Measurements from ENCODE around the gene EEF2K. TPM values are rescaled to one million over a fixed set of nuclear protein-coding genes. Genes with fewer than 3 reads are reported as not detected.

EEF2K gene
- total and polyA plus RNA-seq, 4 donors = 5.6 to 40.8 (median 17.4) TPM

DNA sequence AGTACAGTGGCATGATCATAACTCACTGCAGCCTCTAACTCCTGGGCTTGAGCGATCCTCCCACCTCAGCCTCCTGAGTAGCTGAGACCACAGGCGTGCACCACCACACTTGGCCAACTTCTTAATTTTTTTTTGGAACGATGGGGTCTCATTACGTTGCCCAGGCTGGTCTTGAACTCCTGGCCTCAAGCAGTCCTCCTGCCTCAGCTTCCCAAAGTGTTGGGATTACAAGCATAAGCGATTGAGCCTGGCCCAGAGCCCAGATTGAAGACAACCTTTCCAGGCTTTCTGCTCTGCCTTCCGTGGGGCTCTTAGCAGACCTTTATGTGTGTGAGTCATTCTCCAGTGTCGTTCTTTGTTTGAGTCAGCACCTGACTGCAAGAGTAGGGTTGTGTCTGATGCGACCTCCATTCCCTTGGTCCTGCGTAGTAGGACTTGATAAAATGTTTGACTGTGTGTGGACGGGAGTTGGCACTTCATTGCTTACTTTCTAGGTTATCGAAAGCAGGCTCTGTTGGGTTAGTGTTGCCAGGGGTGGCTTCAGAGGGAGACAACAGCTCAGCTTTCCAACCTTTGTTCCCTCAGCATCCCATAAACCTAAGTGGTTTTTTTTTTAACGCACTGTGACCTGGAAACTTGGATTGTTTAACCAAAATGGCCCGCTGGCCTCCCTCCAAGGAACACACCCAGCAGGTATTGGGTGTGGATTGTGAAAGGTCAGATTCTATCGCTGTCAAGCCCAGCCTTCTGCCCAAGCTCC, 26.4 kb downstream of the EEF2K start:
- no peak for DNase-seq
- no peaks in the 10 kb centered on the region for H3K27me3 ChIP-seq (ENCODE audit: control insufficient read depth in 3 of 3, insufficient read depth in 3 of 3, low read length in 2 of 3)
- peaks cover 0 to 10% (median 5%) of the 10 kb centered on the region in 4 donors for H3K36me3 ChIP-seq (ENCODE audit: control insufficient read depth in 4 of 4, insufficient read depth in 4 of 4, low read length in 4 of 4)
- peak overlapping the region in 1 of 2 donors; percentile 65 for H3K27ac ChIP-seq (ENCODE audit: low read depth in 1 of 2, low read length in 1 of 2)
- TF ChIP-seq, protein P1, sequence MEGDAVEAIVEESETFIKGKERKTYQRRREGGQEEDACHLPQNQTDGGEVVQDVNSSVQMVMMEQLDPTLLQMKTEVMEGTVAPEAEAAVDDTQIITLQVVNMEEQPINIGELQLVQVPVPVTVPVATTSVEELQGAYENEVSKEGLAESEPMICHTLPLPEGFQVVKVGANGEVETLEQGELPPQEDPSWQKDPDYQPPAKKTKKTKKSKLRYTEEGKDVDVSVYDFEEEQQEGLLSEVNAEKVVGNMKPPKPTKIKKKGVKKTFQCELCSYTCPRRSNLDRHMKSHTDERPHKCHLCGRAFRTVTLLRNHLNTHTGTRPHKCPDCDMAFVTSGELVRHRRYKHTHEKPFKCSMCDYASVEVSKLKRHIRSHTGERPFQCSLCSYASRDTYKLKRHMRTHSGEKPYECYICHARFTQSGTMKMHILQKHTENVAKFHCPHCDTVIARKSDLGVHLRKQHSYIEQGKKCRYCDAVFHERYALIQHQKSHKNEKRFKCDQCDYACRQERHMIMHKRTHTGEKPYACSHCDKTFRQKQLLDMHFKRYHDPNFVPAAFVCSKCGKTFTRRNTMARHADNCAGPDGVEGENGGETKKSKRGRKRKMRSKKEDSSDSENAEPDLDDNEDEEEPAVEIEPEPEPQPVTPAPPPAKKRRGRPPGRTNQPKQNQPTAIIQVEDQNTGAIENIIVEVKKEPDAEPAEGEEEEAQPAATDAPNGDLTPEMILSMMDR (IDR thresholded peaks at IDR 0.05; ENCODE audit: control extremely low read depth, extremely low read depth) = no peak
- ATAC-seq (ENCODE audit: insufficient read depth, low FRiP score) = peak; percentile 47
- H3K4me3 ChIP-seq = no peak overlapping the region
- 72 to 87% methylated on average over 14 of the region's 14 CpGs for WGBS, 2 donors
- H3K9ac ChIP-seq (ENCODE audit: insufficient read depth in 1 of 2, low read length in 2 of 2) = no peak overlapping the region
- H3K9me3 ChIP-seq (ENCODE audit: control insufficient read depth in 4 of 4, insufficient read depth in 3 of 4, low read length in 3 of 4) = no peaks in the 10 kb centered on the region
- peaks cover 0 to 3% (median 0%) of the 10 kb centered on the region in 5 donors for H3K4me1 ChIP-seq (ENCODE audit: control insufficient read depth in 5 of 5, insufficient read depth in 5 of 5, low read length in 5 of 5)

DNA sequence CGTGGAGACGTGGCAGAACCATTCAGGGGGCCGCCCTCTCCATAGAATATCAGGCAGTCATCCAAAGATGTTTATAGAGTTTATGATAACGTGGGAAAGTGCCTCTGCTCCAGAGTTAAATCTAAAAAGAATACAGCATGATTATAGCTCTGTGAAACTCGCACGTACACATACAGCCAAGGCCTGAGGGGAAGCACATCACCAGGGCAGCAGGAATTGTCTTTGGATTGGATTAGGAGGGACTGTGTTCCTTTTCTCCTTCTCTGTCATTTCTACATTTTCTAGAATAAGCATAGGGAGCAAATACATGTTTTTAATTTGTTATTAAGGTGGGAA, 26.9 kb downstream of the EEF2K start:
- Histone ChIP-seq H3K36me3 (ENCODE audit: control insufficient read depth in 4 of 4, insufficient read depth in 4 of 4, low read length in 4 of 4) (peaks cover 0 to 10% (median 6%) of the 10 kb centered on the region in 4 donors), H3K27ac (ENCODE audit: low read depth in 1 of 2, low read length in 1 of 2) (peak overlapping the region in 1 of 2 donors; percentile 65), H3K27me3 (ENCODE audit: control insufficient read depth in 3 of 3, insufficient read depth in 3 of 3, low read length in 2 of 3) (no peaks in the 10 kb centered on the region), H3K4me1 (ENCODE audit: control insufficient read depth in 5 of 5, insufficient read depth in 5 of 5, low read length in 5 of 5) (peaks cover 0 to 3% (median 0%) of the 10 kb centered on the region in 5 donors), H3K9me3 (ENCODE audit: control insufficient read depth in 4 of 4, insufficient read depth in 3 of 4, low read length in 3 of 4) (no peaks in the 10 kb centered on the region), H3K4me3 (no peak overlapping the region), H3K9ac (ENCODE audit: insufficient read depth in 1 of 2, low read length in 2 of 2) (no peak overlapping the region)
- TF ChIP-seq, protein P1 (IDR thresholded peaks at IDR 0.05; ENCODE audit: control extremely low read depth, extremely low read depth) = no peak
- DNase-seq (peak in 2 of 3 donors; percentile 19 to 50), ATAC-seq (ENCODE audit: insufficient read depth, low FRiP score) (no peak)
- WGBS, 2 donors = 74 to 84% methylated on average over 6 of the region's 6 CpGs

DNA sequence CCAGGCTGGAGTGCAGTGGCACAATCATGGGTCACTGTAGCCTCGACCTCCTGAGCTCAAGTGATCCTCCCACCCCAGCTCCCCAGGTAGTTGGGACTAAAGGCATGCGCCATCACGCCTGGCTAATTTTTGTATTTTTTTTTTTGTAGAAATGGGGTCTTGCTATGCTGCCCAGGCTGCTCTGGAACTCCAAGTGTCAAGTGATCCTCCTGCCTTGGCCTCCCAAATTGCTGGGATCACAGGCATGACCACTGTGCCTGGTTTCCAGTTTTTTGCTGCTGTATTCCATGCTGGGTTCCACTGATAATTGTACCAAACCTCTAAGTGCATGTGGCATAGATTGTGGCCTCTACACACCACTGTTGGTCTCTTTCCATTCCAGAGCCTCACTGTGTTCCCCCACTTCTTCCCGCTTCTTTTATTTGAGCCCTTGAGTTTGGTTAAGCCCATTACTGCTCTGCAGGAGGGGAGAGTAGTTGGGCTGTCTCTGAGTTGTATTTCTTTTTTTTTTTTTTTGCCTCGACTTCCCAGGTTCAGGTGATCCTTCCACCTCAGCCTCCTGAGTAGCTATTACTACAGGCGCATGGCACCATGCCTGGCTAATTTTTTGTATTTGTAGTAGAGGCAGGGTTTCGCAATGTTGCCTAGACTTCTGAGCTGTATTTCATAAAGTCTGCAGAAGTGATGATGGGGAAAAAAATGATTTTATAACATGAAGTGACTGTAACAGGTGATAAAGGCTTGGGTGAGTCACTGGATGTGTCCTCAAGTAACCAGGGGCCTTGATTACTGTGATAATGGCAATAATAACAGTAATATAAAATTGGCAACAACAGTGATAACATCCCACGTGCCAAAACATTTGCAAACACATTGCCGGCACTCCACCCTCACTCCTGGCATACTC, 30.0 kb downstream of the EEF2K start:
- Histone ChIP-seq H3K9me3 (ENCODE audit: control insufficient read depth in 4 of 4, insufficient read depth in 3 of 4, low read length in 3 of 4) (no peaks in the 10 kb centered on the region), H3K4me1 (ENCODE audit: control insufficient read depth in 5 of 5, insufficient read depth in 5 of 5, low read length in 5 of 5) (peaks cover 0 to 6% (median 3%) of the 10 kb centered on the region in 5 donors), H3K27me3 (ENCODE audit: control insufficient read depth in 3 of 3, insufficient read depth in 3 of 3, low read length in 2 of 3) (no peaks in the 10 kb centered on the region), H3K4me3 (no peak overlapping the region), H3K9ac (ENCODE audit: insufficient read depth in 1 of 2, low read length in 2 of 2) (no peak overlapping the region), H3K27ac (ENCODE audit: low read depth in 1 of 2, low read length in 1 of 2) (no peak overlapping the region), H3K36me3 (ENCODE audit: control insufficient read depth in 4 of 4, insufficient read depth in 4 of 4, low read length in 4 of 4) (peaks cover 0 to 9% (median 4%) of the 10 kb centered on the region in 4 donors)
- DNase-seq (no peak), ATAC-seq (ENCODE audit: insufficient read depth, low FRiP score) (no peak)
- TF ChIP-seq, protein P1 (IDR thresholded peaks at IDR 0.05; ENCODE audit: control extremely low read depth, extremely low read depth) = no peak
- 79 to 82% methylated on average over 9 of the region's 9 CpGs for WGBS, 2 donors
